Transverse colon (tissue), 4 donors: Measurements from ENCODE around the gene TOMM20. TPM values are rescaled to one million over a fixed set of nuclear protein-coding genes. Genes with fewer than 3 reads are reported as not detected.
"Not testable (repeated sequence)": the region's sequence is repeated elsewhere in the genome, so short reads cannot be mapped to it uniquely, and the experiment has no call there.

ENCODE experiments used
- DNase-seq: peaks from one replicate; pipeline ENCODE4 v3.0.0-alpha.2; 2019
- H3K27ac ChIP-seq, 4 donors: fragments of 200-600 bp; sonication (generic); 2 replicates each; pipeline ENCODE4 v1.5.1; 2016 to 2018; ENCODE audit warnings: inconsistent platforms in 4 of 4
- H3K27me3 ChIP-seq: fragments of 200-600 bp; sonication (generic); 2 replicates; pipeline ENCODE4 v1.5.1; 2017; ENCODE audit warnings: inconsistent platforms
- H3K36me3 ChIP-seq, 4 donors: fragments of 200-600 bp; sonication (generic); 2 replicates each; pipeline ENCODE4 v1.5.1; 2017 to 2019; ENCODE audit warnings: inconsistent platforms in 4 of 4
- H3K4me1 ChIP-seq, 4 donors: fragments of 200-600 bp; sonication (generic); 2 replicates each; pipeline ENCODE4 v1.5.1; 2017 to 2020; ENCODE audit warnings: inconsistent platforms in 4 of 4
- H3K4me3 ChIP-seq, 4 donors: fragments of 200-600 bp; sonication (generic); 1 replicate in 1 of 4; 2 replicates in 3 of 4; pipeline versions ENCODE4 v1.5.1 to v1.6.1; 2017 to 2019; ENCODE audit warnings: inconsistent platforms in 4 of 4
- H3K9me3 ChIP-seq, 2 donors: fragments of 200-600 bp; sonication (generic); 2 replicates each; pipeline ENCODE4 v1.5.1; 2017 to 2019; ENCODE audit warnings: inconsistent platforms in 2 of 2
- EP300 ChIP-seq: sonication (generic); formaldehyde crosslinking; IDR thresholded peaks from one replicate; pipeline ENCODE4 v1.6.1; 2017; ENCODE audit warnings: antibody characterized with exemption, low read depth
- POLR2A ChIP-seq: fragments of 450-650 bp; IDR thresholded peaks from one replicate; pipeline ENCODE4 v1.6.1; 2016; ENCODE audit warnings: antibody characterized with exemption, mild to moderate bottlenecking, moderate library complexity
- POLR2AphosphoS5 ChIP-seq, 3 donors: sonication (generic); formaldehyde crosslinking; IDR thresholded peaks; one replicate each; pipeline ENCODE4 v1.6.1; 2016; ENCODE audit warnings: antibody characterized with exemption in 3 of 3
- WGBS, 2 donors: methylation state at CpG; one replicate each; pipeline ENCODE4 v1.1.5; 2018; ENCODE audit warnings: low coverage in 1 of 2; 5-methylcytosine and 5-hydroxymethylcytosine counted together
- in situ Hi-C, 4 donors: fragments of 200-750 bp; cut with MboI; loops; one replicate each; pipeline versions ENCODE4 v1.15.0 to v1.15.1; 2017; ENCODE audit warnings: low sequenced_read_pairs in 3 of 4, low pct_ligation_motif_present in 1 of 4, low pct_unique_long_range_greater_than_20kb in 1 of 4
- intact Hi-C: fragments of 100-400 bp; cut with DNase I; formaldehyde crosslinking; loops from one replicate; pipeline ENCODE4 v1.15.1; 2023; ENCODE audit warnings: low total_unique reads
- total RNA-seq, 4 donors: library from RNA; depleted of rRNA; stranded (reverse); fragments of >200 nt; gene quantifications; one replicate each; pipeline ENCODE4 v1.1.0, GENCODE V29; 2016
- TF ChIP-seq, protein P1 (sequence below), 5 experiments: fragments of 200-600 bp in 3 of 5; fragments of 450-650 bp in 2 of 5; sonication (generic) in 3 of 5; IDR thresholded peaks; 1 replicate in 2 of 5; 2 replicates in 3 of 5; pipeline ENCODE4 v1.5.1; 2016 to 2017; ENCODE audit warnings: antibody characterized with exemption in 5 of 5, inconsistent platforms in 3 of 5, mild to moderate bottlenecking in 2 of 5, moderate library complexity in 1 of 5

Gene TOMM20
- total RNA-seq, 4 donors from 2014 or later, result 16.9 to 72.9 (median 54.5) TPM

DNA sequence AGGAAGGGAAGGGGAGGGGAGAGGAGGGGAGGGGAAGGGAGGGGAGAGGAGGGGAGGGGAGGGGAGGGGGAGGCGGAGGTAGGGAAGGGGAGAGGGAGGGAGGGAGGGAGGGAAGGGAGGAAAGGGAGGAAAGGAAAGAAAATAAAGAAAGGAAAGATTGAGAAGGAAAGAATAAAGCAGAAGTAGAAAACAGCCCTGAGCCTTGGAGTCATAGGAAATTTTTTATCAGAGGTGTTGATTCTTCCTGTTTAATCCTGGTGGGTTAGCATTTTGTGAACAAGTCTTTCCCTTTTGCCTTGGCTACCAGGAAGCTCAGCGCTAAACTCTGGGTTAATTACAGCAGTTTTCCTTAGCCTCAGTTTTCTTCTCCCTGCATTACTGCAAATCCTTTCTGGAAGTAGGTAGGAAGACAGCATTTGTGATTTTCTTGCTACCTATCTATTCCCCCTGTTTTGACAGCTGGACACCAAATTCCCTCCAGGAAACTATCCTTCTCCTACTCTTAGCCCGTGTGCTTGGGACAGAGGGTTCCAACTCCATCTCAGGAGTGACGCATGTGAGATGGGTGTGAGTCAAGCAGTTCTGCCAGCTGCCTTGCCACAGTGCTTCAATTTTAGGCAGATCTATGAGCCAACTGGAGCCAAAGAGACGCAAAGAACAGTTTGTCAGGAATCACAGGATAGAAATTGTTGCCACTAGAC, 26.9 kb downstream of the TOMM20 start:
- no peaks in the 10 kb centered on the region for H3K36me3 ChIP-seq
- H3K4me3 ChIP-seq, result no peak overlapping the region
- no peak overlapping the region for H3K27ac ChIP-seq
- TF ChIP-seq EP300, result no peak
- in situ Hi-C loops, result loop anchor here in 2 of 4 donors (25.0 kb wide), 1 partner anchor 311 kb away; no protein-coding TSS in a partner anchor
- 86 to 87% methylated on average over 3 to 5 of the region's 5 CpGs for WGBS, 2 donors
- intact Hi-C loops, result loop anchor here (10.0 kb wide), 1 partner anchor 313 kb away; no protein-coding TSS in a partner anchor
- H3K27me3 ChIP-seq, result no peaks in the 10 kb centered on the region
- DNase-seq, result no peak
- peaks cover 6 to 20% (median 16%) of the 10 kb centered on the region in 4 donors for H3K4me1 ChIP-seq
- no peaks in the 10 kb centered on the region for H3K9me3 ChIP-seq

DNA sequence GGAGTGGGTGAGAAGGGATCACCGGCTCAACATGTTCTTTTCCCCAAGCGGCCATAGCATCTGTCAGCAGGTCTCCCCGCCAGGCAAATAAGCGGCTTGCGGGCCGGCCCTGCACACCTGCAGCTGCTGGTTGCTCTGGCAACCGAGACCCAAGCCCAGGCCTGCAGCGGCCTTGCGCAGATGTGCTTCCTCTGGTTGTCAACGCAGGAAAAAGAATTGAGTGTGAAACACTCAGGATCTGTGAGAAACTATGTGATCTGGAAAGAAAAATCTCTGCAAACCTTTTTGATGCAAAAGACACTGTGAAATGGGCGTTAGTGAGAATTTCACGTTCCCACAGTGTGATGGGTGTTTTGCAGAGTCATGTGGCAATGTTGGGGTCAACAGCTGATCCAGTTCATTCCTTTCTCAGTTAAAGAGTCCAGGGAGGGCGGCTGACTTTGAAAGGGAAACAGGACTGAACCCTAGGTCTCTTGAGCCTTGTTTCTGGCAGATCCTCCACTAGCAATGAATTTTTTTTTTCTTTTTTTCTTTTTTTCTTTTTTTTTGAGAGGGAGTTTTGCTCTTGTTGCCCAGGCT, 28.4 kb downstream of the TOMM20 start:
- DNase-seq, result no peak
- TF ChIP-seq POLR2A (no peak), POLR2AphosphoS5 (IDR thresholded peaks at IDR 0.05) (no peak), EP300 (no peak)
- TF ChIP-seq, protein P1, sequence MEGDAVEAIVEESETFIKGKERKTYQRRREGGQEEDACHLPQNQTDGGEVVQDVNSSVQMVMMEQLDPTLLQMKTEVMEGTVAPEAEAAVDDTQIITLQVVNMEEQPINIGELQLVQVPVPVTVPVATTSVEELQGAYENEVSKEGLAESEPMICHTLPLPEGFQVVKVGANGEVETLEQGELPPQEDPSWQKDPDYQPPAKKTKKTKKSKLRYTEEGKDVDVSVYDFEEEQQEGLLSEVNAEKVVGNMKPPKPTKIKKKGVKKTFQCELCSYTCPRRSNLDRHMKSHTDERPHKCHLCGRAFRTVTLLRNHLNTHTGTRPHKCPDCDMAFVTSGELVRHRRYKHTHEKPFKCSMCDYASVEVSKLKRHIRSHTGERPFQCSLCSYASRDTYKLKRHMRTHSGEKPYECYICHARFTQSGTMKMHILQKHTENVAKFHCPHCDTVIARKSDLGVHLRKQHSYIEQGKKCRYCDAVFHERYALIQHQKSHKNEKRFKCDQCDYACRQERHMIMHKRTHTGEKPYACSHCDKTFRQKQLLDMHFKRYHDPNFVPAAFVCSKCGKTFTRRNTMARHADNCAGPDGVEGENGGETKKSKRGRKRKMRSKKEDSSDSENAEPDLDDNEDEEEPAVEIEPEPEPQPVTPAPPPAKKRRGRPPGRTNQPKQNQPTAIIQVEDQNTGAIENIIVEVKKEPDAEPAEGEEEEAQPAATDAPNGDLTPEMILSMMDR (IDR thresholded peaks at IDR 0.05), result no peak
- no peaks in the 10 kb centered on the region for H3K27me3 ChIP-seq
- H3K9me3 ChIP-seq, result no peaks in the 10 kb centered on the region
- intact Hi-C loops (loop anchor here (10.0 kb wide), 1 partner anchor 315 kb away; no protein-coding TSS in a partner anchor), in situ Hi-C loops (loop anchor here in 2 of 4 donors (25.0 kb wide), 1 partner anchor 312 kb away; no protein-coding TSS in a partner anchor)
- H3K4me3 ChIP-seq, result no peak overlapping the region
- peaks cover 6 to 20% (median 16%) of the 10 kb centered on the region in 4 donors for H3K4me1 ChIP-seq
- no peaks in the 10 kb centered on the region for H3K36me3 ChIP-seq
- H3K27ac ChIP-seq, result no peak overlapping the region
- WGBS, 2 donors, result 69 to 77% methylated on average over 6 to 13 of the region's 13 CpGs

DNA sequence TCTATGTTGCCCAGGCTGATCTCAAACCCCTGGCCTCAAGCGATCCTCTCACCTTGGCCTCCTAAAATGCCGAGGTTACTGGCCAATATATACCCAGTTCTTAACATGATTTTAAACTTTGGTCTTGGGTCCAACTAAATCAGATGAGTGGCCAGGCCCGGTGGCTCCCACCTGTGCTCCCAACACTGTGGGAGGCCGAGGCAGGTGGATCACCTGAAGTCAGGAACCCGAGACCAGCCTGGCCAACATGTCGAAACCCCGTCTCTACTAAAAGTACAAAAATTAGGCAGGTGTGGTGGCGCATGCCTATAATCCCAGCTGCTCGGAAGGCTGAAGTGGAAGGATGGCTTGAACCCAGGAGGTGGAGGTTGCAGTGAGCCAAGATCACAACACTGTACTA, 29.6 kb downstream of the TOMM20 start:
- H3K4me3 ChIP-seq, result no peak overlapping the region
- H3K27ac ChIP-seq, result no peak overlapping the region
- intact Hi-C loops, result no loop called here
- no peak for DNase-seq
- TF ChIP-seq POLR2AphosphoS5 (IDR thresholded peaks at IDR 0.05), result no peak
- no peak for TF ChIP-seq EP300
- TF ChIP-seq, protein P1 (IDR thresholded peaks at IDR 0.05), result no peak
- no peak for TF ChIP-seq POLR2A
- H3K27me3 ChIP-seq, result no peaks in the 10 kb centered on the region
- in situ Hi-C loops, result loop anchor here in 1 of 4 donors (10.0 kb wide), 1 partner anchor 316 kb away; no protein-coding TSS in a partner anchor
- H3K36me3 ChIP-seq, result no peaks in the 10 kb centered on the region
- no peaks in the 10 kb centered on the region for H3K9me3 ChIP-seq
- peaks cover 5 to 14% (median 10%) of the 10 kb centered on the region in 4 donors for H3K4me1 ChIP-seq
- WGBS, 2 donors, result 90 to 94% methylated on average over 2 to 9 of the region's 9 CpGs

DNA sequence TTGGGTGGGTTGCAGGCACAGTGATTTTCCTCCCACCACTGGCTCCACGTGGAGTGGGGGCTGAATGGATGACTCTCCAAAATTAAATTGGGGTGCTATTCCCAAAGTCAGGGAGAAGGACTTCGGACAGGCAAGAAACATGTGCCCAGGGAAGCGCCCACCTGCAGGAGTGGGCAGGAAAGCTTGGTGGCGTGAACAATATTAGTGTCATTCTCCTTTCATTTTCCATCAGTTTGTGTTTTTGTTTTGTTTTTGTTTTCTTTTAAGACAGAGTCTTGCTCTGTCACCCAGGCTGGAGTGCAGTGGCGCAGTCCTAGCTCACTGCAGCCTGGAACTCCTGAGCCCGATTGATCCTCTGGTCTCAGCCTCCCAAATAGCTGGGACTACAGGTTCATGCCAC, 30.1 kb downstream of the TOMM20 start:
- DNase-seq, result no peak
- no peaks in the 10 kb centered on the region for H3K27me3 ChIP-seq
- WGBS, 2 donors, result 82 to 96% methylated on average over 4 to 6 of the region's 6 CpGs
- H3K27ac ChIP-seq, result no peak overlapping the region
- no peak overlapping the region for H3K4me3 ChIP-seq
- no peak for TF ChIP-seq POLR2A
- peaks cover 3 to 13% (median 11%) of the 10 kb centered on the region in 4 donors for H3K4me1 ChIP-seq
- no peaks in the 10 kb centered on the region for H3K9me3 ChIP-seq
- H3K36me3 ChIP-seq, result no peaks in the 10 kb centered on the region
- intact Hi-C loops (no loop called here), in situ Hi-C loops (loop anchor here in 1 of 4 donors (10.0 kb wide), 1 partner anchor 316 kb away; no protein-coding TSS in a partner anchor)

DNA sequence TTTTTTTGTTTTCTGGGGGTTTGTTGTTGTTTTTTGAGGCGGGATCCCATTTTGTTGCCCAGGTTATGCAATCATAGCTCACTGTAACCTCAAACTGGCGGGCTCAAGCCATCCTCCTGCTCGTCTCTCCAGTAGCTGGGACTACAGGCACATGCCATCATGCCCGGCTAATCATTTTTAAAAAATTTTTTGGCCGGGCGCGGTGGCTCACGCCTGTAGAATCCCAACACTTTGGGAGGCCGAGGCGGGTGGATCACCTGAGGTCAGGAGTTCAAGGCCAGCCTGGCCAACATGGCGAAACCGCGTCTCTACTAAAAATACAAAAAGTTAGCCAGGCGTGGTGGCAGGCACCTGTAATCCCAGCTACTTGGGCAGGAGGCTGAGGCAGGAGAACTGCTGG, 31.1 kb downstream of the TOMM20 start:
- intact Hi-C loops, H3K27ac ChIP-seq, H3K9me3 ChIP-seq, H3K36me3 ChIP-seq, DNase-seq, H3K27me3 ChIP-seq, H3K4me3 ChIP-seq: not testable (repeated sequence)
- WGBS, 2 donors, result 93 to 100% methylated on average over 1 to 14 of the region's 14 CpGs
- peaks cover 9 to 13% (median 11%) of the 10 kb centered on the region in 4 donors for H3K4me1 ChIP-seq
- in situ Hi-C loops, result loop anchor here in 1 of 4 donors (10.0 kb wide), 1 partner anchor 317 kb away; no protein-coding TSS in a partner anchor
